Measurements from ENCODE around the gene PLTP. TPM values are rescaled to one million over a fixed set of nuclear protein-coding genes. Genes with fewer than 3 reads are reported as not detected.

PLTP gene
- total RNA-seq, 2 donors from 2014 or later, result 92.1 to 123 TPM

DNA sequence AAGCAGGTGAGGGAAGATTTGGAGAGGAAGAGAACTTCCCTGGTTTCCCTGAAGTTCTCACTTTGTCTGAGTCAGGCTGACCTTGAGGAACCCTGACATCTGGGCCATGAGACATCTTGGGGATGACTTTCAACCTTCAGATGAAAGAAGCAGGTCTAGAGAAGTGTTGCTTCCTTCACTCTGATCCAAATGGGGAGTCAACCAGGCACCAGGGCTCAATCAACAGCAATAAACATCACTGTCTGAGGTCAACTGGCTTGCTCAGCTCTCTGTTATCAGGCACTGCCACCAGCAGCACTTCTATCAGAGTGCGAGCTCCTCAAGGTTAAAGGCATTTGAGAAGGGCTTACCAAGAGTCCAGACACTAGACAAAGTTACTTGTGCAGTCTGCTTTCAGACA lies 61.0 kb downstream of the PLTP start:
- no peak overlapping the region for H3K27ac ChIP-seq (ENCODE audit: low read depth, low read length)
- peaks cover 6% of the 10 kb centered on the region for H3K4me1 ChIP-seq (ENCODE audit: control insufficient read depth, insufficient read depth, low read length)
- H3K9ac ChIP-seq (ENCODE audit: extremely low read depth, low read length, poor library complexity, severe bottlenecking), result no peak overlapping the region
- Mint-ChIP-seq H3K27me3 (ENCODE audit: insufficient read depth) (no peaks in the 10 kb centered on the region), H3K36me3 (ENCODE audit: low read depth) (peaks cover 52% of the 10 kb centered on the region), H3K4me1 (peaks cover 28% of the 10 kb centered on the region), H3K4me3 (no peak overlapping the region), H3K9me3 (peaks cover 7% of the 10 kb centered on the region), H3K27ac (no peak overlapping the region)
- TF ChIP-seq, protein P1, sequence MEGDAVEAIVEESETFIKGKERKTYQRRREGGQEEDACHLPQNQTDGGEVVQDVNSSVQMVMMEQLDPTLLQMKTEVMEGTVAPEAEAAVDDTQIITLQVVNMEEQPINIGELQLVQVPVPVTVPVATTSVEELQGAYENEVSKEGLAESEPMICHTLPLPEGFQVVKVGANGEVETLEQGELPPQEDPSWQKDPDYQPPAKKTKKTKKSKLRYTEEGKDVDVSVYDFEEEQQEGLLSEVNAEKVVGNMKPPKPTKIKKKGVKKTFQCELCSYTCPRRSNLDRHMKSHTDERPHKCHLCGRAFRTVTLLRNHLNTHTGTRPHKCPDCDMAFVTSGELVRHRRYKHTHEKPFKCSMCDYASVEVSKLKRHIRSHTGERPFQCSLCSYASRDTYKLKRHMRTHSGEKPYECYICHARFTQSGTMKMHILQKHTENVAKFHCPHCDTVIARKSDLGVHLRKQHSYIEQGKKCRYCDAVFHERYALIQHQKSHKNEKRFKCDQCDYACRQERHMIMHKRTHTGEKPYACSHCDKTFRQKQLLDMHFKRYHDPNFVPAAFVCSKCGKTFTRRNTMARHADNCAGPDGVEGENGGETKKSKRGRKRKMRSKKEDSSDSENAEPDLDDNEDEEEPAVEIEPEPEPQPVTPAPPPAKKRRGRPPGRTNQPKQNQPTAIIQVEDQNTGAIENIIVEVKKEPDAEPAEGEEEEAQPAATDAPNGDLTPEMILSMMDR (conservative IDR thresholded peaks at IDR 0.05), result no peak
- H3K27me3 ChIP-seq (ENCODE audit: control insufficient read depth, insufficient read depth, low read length, poor library complexity, severe bottlenecking), result no peaks in the 10 kb centered on the region
- no peak for DNase-seq
- H3K36me3 ChIP-seq (ENCODE audit: control insufficient read depth, insufficient read depth, low read length), result peaks cover 53% of the 10 kb centered on the region
- WGBS, 2 experiments (ENCODE audit: insufficient coverage in 1 of 2, insufficient read length in 1 of 2), result 95 to 100% methylated on average over 1 of the region's 1 CpG
- H3K4me3 ChIP-seq (ENCODE audit: low read length), result no peak overlapping the region
- H3K9me3 ChIP-seq (ENCODE audit: control insufficient read depth, low read length), result peaks cover 21% of the 10 kb centered on the region

DNA sequence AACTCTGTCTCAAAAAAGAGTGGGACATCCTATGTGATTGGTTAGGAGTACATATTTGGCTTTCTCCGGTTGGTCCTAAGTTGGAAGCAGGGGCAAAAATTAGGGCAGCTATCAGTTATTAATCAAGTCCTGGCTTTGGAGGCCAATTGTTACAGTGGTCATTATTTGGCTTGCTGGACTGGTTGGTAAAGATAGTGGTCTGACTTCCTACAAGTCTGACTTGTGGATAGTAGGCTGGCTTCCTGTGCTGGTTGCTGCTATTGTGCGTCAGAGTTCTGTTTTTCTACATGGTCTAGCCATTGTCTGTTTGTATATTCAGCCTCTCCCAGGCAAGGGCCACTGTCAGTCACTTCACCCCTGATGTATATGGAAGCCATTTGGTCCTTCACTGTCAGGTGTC lies 61.7 kb downstream of the PLTP start:
- H3K27me3 ChIP-seq (ENCODE audit: control insufficient read depth, insufficient read depth, low read length, poor library complexity, severe bottlenecking), result no peaks in the 10 kb centered on the region
- Mint-ChIP-seq H3K4me3 (no peak overlapping the region), H3K9me3 (peaks cover 7% of the 10 kb centered on the region)

DNA sequence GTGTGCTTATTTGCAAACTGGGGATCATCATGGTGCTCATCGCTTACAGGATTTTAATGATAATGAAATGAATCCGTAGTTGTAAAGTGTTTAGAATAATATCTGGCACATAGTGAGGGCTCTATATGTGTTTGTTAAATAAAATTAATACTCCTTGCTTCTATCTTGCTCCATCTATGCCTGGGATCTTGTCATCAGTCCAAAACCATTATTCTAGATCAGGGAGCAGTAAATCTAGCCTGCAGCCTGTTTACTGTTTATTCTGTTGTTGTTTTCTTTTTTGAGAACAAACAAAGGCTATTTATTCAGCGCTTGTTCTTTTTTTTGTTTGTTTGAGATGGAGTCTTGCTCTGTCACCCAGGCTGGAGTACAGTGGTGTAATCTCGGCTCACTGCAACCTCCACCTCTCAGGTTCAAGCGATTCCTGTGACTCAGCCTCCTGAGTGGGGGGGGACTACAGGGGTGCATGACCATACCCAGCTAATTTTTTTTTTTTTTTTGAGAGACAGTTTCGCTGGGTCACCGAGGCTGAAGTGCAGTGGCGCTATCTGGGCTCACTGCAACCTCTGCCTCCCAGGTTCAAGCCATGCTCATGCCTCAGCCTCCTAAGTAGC lies 62.9 kb downstream of the PLTP start:
- Mint-ChIP-seq H3K4me1 (peaks cover 15% of the 10 kb centered on the region), H3K27ac (peak overlapping the region; percentile 30), H3K27me3 (ENCODE audit: insufficient read depth) (no peaks in the 10 kb centered on the region), H3K4me3 (no peak overlapping the region), H3K36me3 (ENCODE audit: low read depth) (peaks cover 67% of the 10 kb centered on the region), H3K9me3 (peaks cover 7% of the 10 kb centered on the region)
- TF ChIP-seq, protein P1 (conservative IDR thresholded peaks at IDR 0.05), result no peak
- no peak overlapping the region for H3K27ac ChIP-seq (ENCODE audit: low read depth, low read length)
- no peak overlapping the region for H3K4me3 ChIP-seq (ENCODE audit: low read length)
- H3K36me3 ChIP-seq (ENCODE audit: control insufficient read depth, insufficient read depth, low read length), result peaks cover 71% of the 10 kb centered on the region
- no peaks in the 10 kb centered on the region for H3K4me1 ChIP-seq (ENCODE audit: control insufficient read depth, insufficient read depth, low read length)
- H3K27me3 ChIP-seq (ENCODE audit: control insufficient read depth, insufficient read depth, low read length, poor library complexity, severe bottlenecking), result no peaks in the 10 kb centered on the region
- no peak overlapping the region for H3K9ac ChIP-seq (ENCODE audit: extremely low read depth, low read length, poor library complexity, severe bottlenecking)
- WGBS, 2 experiments (ENCODE audit: insufficient coverage in 1 of 2, insufficient read length in 1 of 2), result 96 to 100% methylated on average over 2 to 8 of the region's 8 CpGs
- no peak for DNase-seq
- H3K9me3 ChIP-seq (ENCODE audit: control insufficient read depth, low read length), result peaks cover 21% of the 10 kb centered on the region

More for the DNA sequence above, 61.7 kb downstream of the PLTP start:
- no peak for DNase-seq
- peaks cover 59% of the 10 kb centered on the region for H3K36me3 Mint-ChIP-seq (ENCODE audit: low read depth)
- Histone ChIP-seq H3K36me3 (ENCODE audit: control insufficient read depth, insufficient read depth, low read length) (peaks cover 59% of the 10 kb centered on the region), H3K27ac (ENCODE audit: low read depth, low read length) (no peak overlapping the region), H3K4me3 (ENCODE audit: low read length) (no peak overlapping the region), H3K9ac (ENCODE audit: extremely low read depth, low read length, poor library complexity, severe bottlenecking) (no peak overlapping the region), H3K9me3 (ENCODE audit: control insufficient read depth, low read length) (peaks cover 21% of the 10 kb centered on the region), H3K4me1 (ENCODE audit: control insufficient read depth, insufficient read depth, low read length) (peaks cover 6% of the 10 kb centered on the region)
- 92 to 100% methylated on average over 2 of the region's 2 CpGs for WGBS, 2 experiments (ENCODE audit: insufficient coverage in 1 of 2, insufficient read length in 1 of 2)
- H3K27ac Mint-ChIP-seq, result no peak overlapping the region
- H3K27me3 Mint-ChIP-seq (ENCODE audit: insufficient read depth), result no peaks in the 10 kb centered on the region
- peaks cover 25% of the 10 kb centered on the region for H3K4me1 Mint-ChIP-seq
- TF ChIP-seq, protein P1 (conservative IDR thresholded peaks at IDR 0.05), result no peak

Other genes with a start within 250 kb of the PLTP start
- not detected for gene WFDC11, start 241.9 kb downstream of the PLTP start, total RNA-seq
- not detected for gene WFDC13, start 210.1 kb downstream of the PLTP start, total RNA-seq
- gene WFDC10B, start 207.1 kb downstream of the PLTP start, total RNA-seq, result not detected
- gene SPINT4, start 189.8 kb downstream of the PLTP start, total RNA-seq, result not detected
- under 1 TPM in 1 of 2 donors, not detected in 1; 0.66 TPM for gene WFDC3, start 120.3 kb downstream of the PLTP start, total RNA-seq
- 10 to 100 TPM; 31.5 to 36.1 TPM for gene DNTTIP1, start 120.2 kb downstream of the PLTP start, total RNA-seq
- 100 to 1,000 TPM; 139 to 216 TPM for gene UBE2C, start 99.5 kb downstream of the PLTP start, total RNA-seq
- under 1 TPM in 1 of 2 donors, not detected in 1; 0.51 TPM for gene TNNC2, start 84.8 kb downstream of the PLTP start, total RNA-seq
- gene SNX21, start 78.4 kb downstream of the PLTP start, total RNA-seq, result 10 to 100 TPM; 18.0 to 18.8 TPM
- 10 to 100 TPM; 24.3 to 27.9 TPM for gene ACOT8, start 54.8 kb downstream of the PLTP start, total RNA-seq
- 1 to 10 TPM; 2.1 to 4.6 TPM for gene ZSWIM3, start 54.5 kb downstream of the PLTP start, total RNA-seq
- 10 to 100 TPM; 11.6 to 12.5 TPM for gene ZSWIM1, start 30.9 kb downstream of the PLTP start, total RNA-seq
- gene SPATA25, start 24.5 kb downstream of the PLTP start, total RNA-seq, result 1 to 10 TPM; 2.2 to 2.6 TPM
- gene NEURL2, start 20.9 kb downstream of the PLTP start, total RNA-seq, result 1 to 10 TPM; 4.4 to 6.4 TPM
- 10 to 100 TPM; 70.7 to 84.8 TPM for gene CTSA, start 20.8 kb downstream of the PLTP start, total RNA-seq
- gene PCIF1, start 22.5 kb upstream of the PLTP start, total RNA-seq, result 10 to 100 TPM; 22.0 to 34.5 TPM
- 10 to 100 TPM; 18.3 to 21.0 TPM for gene ZNF335, start 60.0 kb upstream of the PLTP start, total RNA-seq
- gene MMP9, start 96.8 kb upstream of the PLTP start, total RNA-seq, result under 1 TPM; 0.15 to 0.29 TPM
- 10 to 100 TPM in 1 of 2 donors, 1 to 10 TPM in 1; 5.7 to 10.2 TPM for gene SLC12A5, start 117.1 kb upstream of the PLTP start, total RNA-seq
- 10 to 100 TPM; 19.3 to 28.7 TPM for gene NCOA5, start 177.8 kb upstream of the PLTP start, total RNA-seq
- gene CD40, start 206.2 kb upstream of the PLTP start, total RNA-seq, result 10 to 100 TPM in 1 of 2 donors, 1 to 10 TPM in 1; 9.0 to 16.4 TPM